HL-60 (cell line): ENCODE measurements around the gene S100PBP.

ENCODE experiments used
- DNase-seq, 2 experiments: peaks; one replicate each; pipeline ENCODE4 v3.0.0-alpha.2; 2010 to 2020; ENCODE audit warnings: low read depth in 1 of 2, low spot score in 1 of 2
- H3K27ac ChIP-seq: fragments of 250-450 bp; sonication (Bioruptor Pico); replicated peaks from 2 replicates; pipeline ENCODE4 v1.5.1; 2020; ENCODE audit warnings: mild to moderate bottlenecking, moderate library complexity
- H3K27me3 ChIP-seq: fragments of 250-450 bp; sonication (Bioruptor Pico); 2 replicates; pipeline ENCODE4 v1.5.1; 2021; ENCODE audit warnings: mild to moderate bottlenecking, moderate library complexity; ENCODE audit not compliant: insufficient read depth, poor library complexity, severe bottlenecking
- H3K4me3 ChIP-seq: replicated peaks from 2 replicates; pipeline ENCODE4 v1.5.1; 2011; ENCODE audit warnings: mild to moderate bottlenecking, control low read depth, low read length; ENCODE audit not compliant: insufficient read depth
- CTCF ChIP-seq: IDR thresholded peaks from one replicate; pipeline ENCODE4 v1.5.1; 2011; ENCODE audit warnings: low read length, control low read depth, inconsistent platforms; ENCODE audit not compliant: insufficient read depth
- GABPA ChIP-seq: IDR thresholded peaks from 2 replicates; pipeline ENCODE4 v1.6.1; 2012; ENCODE audit warnings: low read depth
- POLR2AphosphoS5 ChIP-seq: IDR thresholded peaks from 2 replicates; pipeline ENCODE4 v1.6.1; 2012; ENCODE audit warnings: low read depth
- SPI1 ChIP-seq: IDR thresholded peaks from 2 replicates; pipeline ENCODE4 v1.6.1; 2012; ENCODE audit warnings: low read depth, mild to moderate bottlenecking, borderline replicate concordance
- TF ChIP-seq, protein P1 (sequence below): IDR thresholded peaks from 2 replicates; pipeline ENCODE4 v1.6.1; 2012; ENCODE audit warnings: low read depth; ENCODE audit not compliant: insufficient replicate concordance

The S100PBP gene

GRCh38 chr1:32883338-32884031 is 66.0 kb downstream of the S100PBP start:
- peaks cover 24% of the 10 kb centered on the region for H3K27me3 ChIP-seq
- H3K4me3 ChIP-seq: no peak overlapping the region
- 0 out of 2 replicates have a peak, but pooled peaks have one; percentile 14 for TF ChIP-seq SPI1
- TF ChIP-seq, protein P1, sequence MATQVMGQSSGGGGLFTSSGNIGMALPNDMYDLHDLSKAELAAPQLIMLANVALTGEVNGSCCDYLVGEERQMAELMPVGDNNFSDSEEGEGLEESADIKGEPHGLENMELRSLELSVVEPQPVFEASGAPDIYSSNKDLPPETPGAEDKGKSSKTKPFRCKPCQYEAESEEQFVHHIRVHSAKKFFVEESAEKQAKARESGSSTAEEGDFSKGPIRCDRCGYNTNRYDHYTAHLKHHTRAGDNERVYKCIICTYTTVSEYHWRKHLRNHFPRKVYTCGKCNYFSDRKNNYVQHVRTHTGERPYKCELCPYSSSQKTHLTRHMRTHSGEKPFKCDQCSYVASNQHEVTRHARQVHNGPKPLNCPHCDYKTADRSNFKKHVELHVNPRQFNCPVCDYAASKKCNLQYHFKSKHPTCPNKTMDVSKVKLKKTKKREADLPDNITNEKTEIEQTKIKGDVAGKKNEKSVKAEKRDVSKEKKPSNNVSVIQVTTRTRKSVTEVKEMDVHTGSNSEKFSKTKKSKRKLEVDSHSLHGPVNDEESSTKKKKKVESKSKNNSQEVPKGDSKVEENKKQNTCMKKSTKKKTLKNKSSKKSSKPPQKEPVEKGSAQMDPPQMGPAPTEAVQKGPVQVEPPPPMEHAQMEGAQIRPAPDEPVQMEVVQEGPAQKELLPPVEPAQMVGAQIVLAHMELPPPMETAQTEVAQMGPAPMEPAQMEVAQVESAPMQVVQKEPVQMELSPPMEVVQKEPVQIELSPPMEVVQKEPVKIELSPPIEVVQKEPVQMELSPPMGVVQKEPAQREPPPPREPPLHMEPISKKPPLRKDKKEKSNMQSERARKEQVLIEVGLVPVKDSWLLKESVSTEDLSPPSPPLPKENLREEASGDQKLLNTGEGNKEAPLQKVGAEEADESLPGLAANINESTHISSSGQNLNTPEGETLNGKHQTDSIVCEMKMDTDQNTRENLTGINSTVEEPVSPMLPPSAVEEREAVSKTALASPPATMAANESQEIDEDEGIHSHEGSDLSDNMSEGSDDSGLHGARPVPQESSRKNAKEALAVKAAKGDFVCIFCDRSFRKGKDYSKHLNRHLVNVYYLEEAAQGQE: no peak
- DNase-seq: no peak
- H3K27ac ChIP-seq: no peak overlapping the region

DNA sequence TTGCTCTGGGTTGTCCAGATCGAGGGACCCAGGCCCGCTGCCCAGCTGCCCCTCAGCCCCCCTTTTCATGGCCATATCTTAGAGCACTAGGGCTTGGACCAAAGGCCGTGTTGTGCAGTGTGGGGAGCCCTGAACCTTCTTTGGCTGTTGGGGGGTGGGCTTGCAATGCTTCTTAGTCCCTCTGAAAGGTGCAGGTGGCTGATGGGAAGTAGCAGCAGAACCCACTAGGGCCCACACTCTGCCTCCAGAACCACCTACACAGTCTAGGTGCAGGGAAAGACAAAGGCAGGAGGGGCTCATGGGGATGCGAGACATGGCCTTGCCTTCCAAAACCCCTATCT is 66.5 kb downstream of the S100PBP start:
- no peak for DNase-seq
- Histone ChIP-seq H3K27me3 (peaks cover 25% of the 10 kb centered on the region), H3K27ac (no peak overlapping the region), H3K4me3 (no peak overlapping the region)
- TF ChIP-seq POLR2AphosphoS5 (no peak), GABPA (no peak), CTCF (no peak), SPI1 (no peak)
- TF ChIP-seq, protein P1: no peak

DNA sequence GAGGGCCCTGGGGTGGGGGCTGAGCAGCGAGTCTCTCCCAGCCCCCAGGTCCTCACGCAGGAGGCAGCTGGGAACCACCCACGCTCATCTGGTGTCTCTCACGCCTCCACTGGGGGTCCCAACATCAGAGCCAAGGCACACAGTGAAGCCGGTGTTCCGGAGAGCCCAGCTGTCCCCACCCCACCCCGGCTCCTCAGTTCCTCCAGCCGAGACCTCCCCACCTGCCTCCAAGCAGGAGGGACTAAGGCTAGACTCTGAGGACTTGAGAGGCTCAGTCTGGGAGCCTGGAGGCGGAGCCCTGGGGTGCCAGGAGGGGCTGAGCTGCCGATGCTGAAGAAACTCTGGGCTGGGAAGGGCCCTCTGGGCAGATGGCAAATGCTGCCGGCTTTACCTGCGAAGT is 67.3 kb downstream of the S100PBP start:
- no peak overlapping the region for H3K27ac ChIP-seq
- TF ChIP-seq CTCF (no peak), GABPA (no peak), POLR2AphosphoS5 (no peak), SPI1 (no peak)
- TF ChIP-seq, protein P1: no peak
- no peak overlapping the region for H3K4me3 ChIP-seq
- DNase-seq: no peak
- peaks cover 27% of the 10 kb centered on the region for H3K27me3 ChIP-seq

DNA sequence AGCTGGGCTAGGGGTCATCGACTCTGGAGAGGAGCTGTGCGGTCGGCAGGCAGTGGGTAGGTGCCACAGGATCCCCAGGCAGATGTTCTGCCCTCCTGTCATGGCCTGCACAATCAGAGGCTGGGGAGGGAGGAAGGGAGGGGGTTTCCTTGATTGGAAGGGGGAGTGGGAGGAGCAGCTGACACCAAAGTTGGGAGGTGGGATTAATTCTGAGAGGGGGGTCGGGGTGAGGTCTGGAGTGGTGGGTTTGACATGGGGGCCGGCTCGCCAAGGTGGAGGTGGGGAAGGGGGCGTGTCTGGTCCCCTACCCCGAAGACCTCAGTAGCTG is 68.2 kb downstream of the S100PBP start:
- no peak for DNase-seq
- Histone ChIP-seq H3K27me3 (peaks cover 27% of the 10 kb centered on the region), H3K27ac (no peak overlapping the region), H3K4me3 (no peak overlapping the region)
- TF ChIP-seq POLR2AphosphoS5: no peak
- no peak for TF ChIP-seq CTCF
